Measurements from ENCODE around the gene CIAPIN1. TPM values are rescaled to one million over a fixed set of nuclear protein-coding genes. Genes with fewer than 3 reads are reported as not detected.

Gene CIAPIN1
- total RNA-seq, 1 experiment from 2014 or later: 68.5 TPM

DNA sequence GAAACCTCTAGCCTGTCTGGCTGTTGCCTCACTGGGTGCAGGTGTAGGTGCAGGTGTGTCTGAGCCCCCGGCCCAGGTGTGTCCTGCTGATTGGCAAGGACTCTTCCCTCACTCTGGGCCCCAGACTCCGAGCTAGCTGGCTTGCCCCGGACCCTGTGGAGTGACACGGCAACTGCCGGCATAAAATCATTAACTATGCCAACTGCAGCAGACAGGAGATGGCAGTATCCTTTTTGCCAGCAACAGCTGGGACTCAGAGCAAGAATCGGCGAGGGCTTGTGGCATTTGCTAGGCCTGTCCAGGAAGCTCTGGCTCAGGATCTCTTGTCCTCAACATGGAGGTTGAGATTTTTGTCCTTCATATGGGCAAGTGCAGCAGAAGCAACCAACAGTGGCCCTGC, 20.8 kb downstream of the CIAPIN1 start:
- H3K79me2 ChIP-seq (ENCODE audit: insufficient read depth, low read length): no peaks in the 10 kb centered on the region
- no peak overlapping the region for H3K4me2 ChIP-seq (ENCODE audit: low read length)
- ATAC-seq: no peak
- H3K9me2 ChIP-seq (ENCODE audit: insufficient read depth): no peaks in the 10 kb centered on the region
- no peak for DNase-seq (ENCODE audit: low read depth, low spot score)
- ChIA-PET RAD21 (ENCODE audit: low non-redundant PET in 1 of 2, low total read pairs in 2 of 2, uncharacterized antibody in 2 of 2, unreplicated experiment in 2 of 2) (no interaction called here), CTCF (no interaction called here), POLR2A (interaction anchor here (0.9 kb wide), 1 partner anchor 21 kb away, joined by 3 read pairs; the partner anchor contains the start of genes CIAPIN1 and COQ9)
- no peak overlapping the region for H3K4me3 ChIP-seq (replicated peaks in 1 of 2; ENCODE audit: low read depth in 1 of 2, low read length in 2 of 2)
- H4K20me1 ChIP-seq (ENCODE audit: insufficient read depth): no peaks in the 10 kb centered on the region
- no peaks in the 10 kb centered on the region for H3K9me3 ChIP-seq (ENCODE audit: control insufficient read depth in 1 of 2, insufficient read depth in 1 of 2, low read depth in 1 of 2, low read length in 2 of 2)
- no TSS peak for BruUV-seq (replicated peaks)
- intact Hi-C loops (cut with micrococcal nuclease): no loop called here
- TF ChIP-seq EGR1 (IDR thresholded peaks at IDR 0.05; ENCODE audit: low read depth) (no peak), EZH2 (IDR thresholded peaks at IDR 0.05) (no peak), SIN3A (IDR thresholded peaks at IDR 0.05; ENCODE audit: low read depth) (no peak), RAD21 (IDR thresholded peaks at IDR 0.05; ENCODE audit: low read depth) (no peak), TCF7L2 (IDR thresholded peaks at IDR 0.05; ENCODE audit: borderline replicate concordance, extremely low read depth, insufficient read depth, insufficient read length) (no peak), ZNF274 (IDR thresholded peaks at IDR 0.05; ENCODE audit: low read depth, low read length) (no peak), POLR2AphosphoS5 (IDR thresholded peaks at IDR 0.05; ENCODE audit: low read depth, low read length) (no peak)
- H3K27me3 ChIP-seq (ENCODE audit: insufficient read depth, low read length): no peaks in the 10 kb centered on the region
- H3K27ac ChIP-seq (ENCODE audit: low read depth, low read length): no peak overlapping the region
- H3K4me1 ChIP-seq (ENCODE audit: control insufficient read depth in 1 of 2, insufficient read depth in 2 of 2, low read length in 2 of 2): no peaks in the 10 kb centered on the region
- peaks cover 28% of the 10 kb centered on the region in 2 experiments for H3K36me3 ChIP-seq (ENCODE audit: control insufficient read depth in 1 of 2, insufficient read depth in 2 of 2, low read length in 2 of 2)
- H2AFZ ChIP-seq (ENCODE audit: low read depth, low read length, poor library complexity, severe bottlenecking): no peak overlapping the region
- H3K9ac ChIP-seq (ENCODE audit: low read length): no peak overlapping the region

GRCh38 chr16:57424583-57424982, 22.6 kb downstream of the CIAPIN1 start:
- Histone ChIP-seq H3K79me2 (ENCODE audit: insufficient read depth, low read length) (no peaks in the 10 kb centered on the region), H4K20me1 (ENCODE audit: insufficient read depth) (no peaks in the 10 kb centered on the region), H3K4me3 (replicated peaks in 1 of 2; ENCODE audit: low read depth in 1 of 2, low read length in 2 of 2) (no peak overlapping the region), H3K9me3 (ENCODE audit: control insufficient read depth in 1 of 2, insufficient read depth in 1 of 2, low read depth in 1 of 2, low read length in 2 of 2) (no peaks in the 10 kb centered on the region), H3K9me2 (ENCODE audit: insufficient read depth) (no peaks in the 10 kb centered on the region), H3K4me1 (ENCODE audit: control insufficient read depth in 1 of 2, insufficient read depth in 2 of 2, low read length in 2 of 2) (peaks cover 0 to under 1% of the 10 kb centered on the region in 2 experiments; a peak in 2 of 4 replicates), H3K27ac (ENCODE audit: low read depth, low read length) (no peak overlapping the region), H3K4me2 (ENCODE audit: low read length) (no peak overlapping the region), H3K36me3 (ENCODE audit: control insufficient read depth in 1 of 2, insufficient read depth in 2 of 2, low read length in 2 of 2) (peaks cover 12% of the 10 kb centered on the region in 2 experiments; a peak in 3 of 4 replicates), H2AFZ (ENCODE audit: low read depth, low read length, poor library complexity, severe bottlenecking) (no peak overlapping the region), H3K27me3 (ENCODE audit: insufficient read depth, low read length) (no peaks in the 10 kb centered on the region), H3K9ac (ENCODE audit: low read length) (no peak overlapping the region)
- CTCF ChIA-PET: no interaction called here
- RAD21 ChIA-PET (ENCODE audit: low non-redundant PET in 1 of 2, low total read pairs in 2 of 2, uncharacterized antibody in 2 of 2, unreplicated experiment in 2 of 2): no interaction called here
- BruUV-seq (replicated peaks): no TSS peak
- TF ChIP-seq ELF1 (IDR thresholded peaks at IDR 0.05; ENCODE audit: borderline replicate concordance, low read depth) (no peak), EZH2 (IDR thresholded peaks at IDR 0.05) (no peak), MAX (IDR thresholded peaks at IDR 0.05) (no peak), POLR2AphosphoS5 (IDR thresholded peaks at IDR 0.05; ENCODE audit: low read depth, low read length) (no peak), JUND (IDR thresholded peaks at IDR 0.05) (no peak), EGR1 (IDR thresholded peaks at IDR 0.05; ENCODE audit: low read depth) (no peak), POLR2A (IDR thresholded peaks at IDR 0.05; ENCODE audit: borderline replicate concordance, extremely low read depth, insufficient read depth, insufficient read length) (no peak), SIN3A (IDR thresholded peaks at IDR 0.05; ENCODE audit: low read depth) (no peak), ZNF274 (IDR thresholded peaks at IDR 0.05; ENCODE audit: low read depth, low read length) (no peak), CEBPB (IDR thresholded peaks at IDR 0.05; ENCODE audit: low read depth) (no peak), EZH2phosphoT487 (IDR thresholded peaks at IDR 0.05; ENCODE audit: borderline replicate concordance) (no peak), CBX3 (IDR thresholded peaks at IDR 0.05; ENCODE audit: low read depth) (no peak)
- TF ChIP-seq, protein P1, sequence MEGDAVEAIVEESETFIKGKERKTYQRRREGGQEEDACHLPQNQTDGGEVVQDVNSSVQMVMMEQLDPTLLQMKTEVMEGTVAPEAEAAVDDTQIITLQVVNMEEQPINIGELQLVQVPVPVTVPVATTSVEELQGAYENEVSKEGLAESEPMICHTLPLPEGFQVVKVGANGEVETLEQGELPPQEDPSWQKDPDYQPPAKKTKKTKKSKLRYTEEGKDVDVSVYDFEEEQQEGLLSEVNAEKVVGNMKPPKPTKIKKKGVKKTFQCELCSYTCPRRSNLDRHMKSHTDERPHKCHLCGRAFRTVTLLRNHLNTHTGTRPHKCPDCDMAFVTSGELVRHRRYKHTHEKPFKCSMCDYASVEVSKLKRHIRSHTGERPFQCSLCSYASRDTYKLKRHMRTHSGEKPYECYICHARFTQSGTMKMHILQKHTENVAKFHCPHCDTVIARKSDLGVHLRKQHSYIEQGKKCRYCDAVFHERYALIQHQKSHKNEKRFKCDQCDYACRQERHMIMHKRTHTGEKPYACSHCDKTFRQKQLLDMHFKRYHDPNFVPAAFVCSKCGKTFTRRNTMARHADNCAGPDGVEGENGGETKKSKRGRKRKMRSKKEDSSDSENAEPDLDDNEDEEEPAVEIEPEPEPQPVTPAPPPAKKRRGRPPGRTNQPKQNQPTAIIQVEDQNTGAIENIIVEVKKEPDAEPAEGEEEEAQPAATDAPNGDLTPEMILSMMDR (IDR thresholded peaks at IDR 0.05 in 2 of 3, conservative IDR thresholded peaks at IDR 0.05 in 1 of 3; ENCODE audit: borderline replicate concordance in 1 of 3, insufficient read depth in 1 of 3, low read depth in 2 of 3, low read length in 2 of 3): no peak
- ATAC-seq: no peak
- DNase-seq (ENCODE audit: low read depth, low spot score): no peak
- intact Hi-C loops (cut with micrococcal nuclease): no loop called here
- POLR2A ChIA-PET: no interaction called here
